Activated naive CD4-positive, alpha-beta T cell treated with anti-CD3 and anti-CD28 coated beads, Interleukin-2, amount 50 U/mL, for 16 hours (primary cell): ENCODE results near the gene CDK11A.
A peak's percentile ranks its signal among the peaks of the same experiment; 100 is the strongest.
"Not testable (repeated sequence)": the region's sequence is repeated elsewhere in the genome, so short reads cannot be mapped to it uniquely, and the experiment has no call there.

Source experiments
- DNase-seq: peaks from one replicate; pipeline ENCODE4 v3.0.0-alpha.2; 2020

Gene CDK11A

DNA sequence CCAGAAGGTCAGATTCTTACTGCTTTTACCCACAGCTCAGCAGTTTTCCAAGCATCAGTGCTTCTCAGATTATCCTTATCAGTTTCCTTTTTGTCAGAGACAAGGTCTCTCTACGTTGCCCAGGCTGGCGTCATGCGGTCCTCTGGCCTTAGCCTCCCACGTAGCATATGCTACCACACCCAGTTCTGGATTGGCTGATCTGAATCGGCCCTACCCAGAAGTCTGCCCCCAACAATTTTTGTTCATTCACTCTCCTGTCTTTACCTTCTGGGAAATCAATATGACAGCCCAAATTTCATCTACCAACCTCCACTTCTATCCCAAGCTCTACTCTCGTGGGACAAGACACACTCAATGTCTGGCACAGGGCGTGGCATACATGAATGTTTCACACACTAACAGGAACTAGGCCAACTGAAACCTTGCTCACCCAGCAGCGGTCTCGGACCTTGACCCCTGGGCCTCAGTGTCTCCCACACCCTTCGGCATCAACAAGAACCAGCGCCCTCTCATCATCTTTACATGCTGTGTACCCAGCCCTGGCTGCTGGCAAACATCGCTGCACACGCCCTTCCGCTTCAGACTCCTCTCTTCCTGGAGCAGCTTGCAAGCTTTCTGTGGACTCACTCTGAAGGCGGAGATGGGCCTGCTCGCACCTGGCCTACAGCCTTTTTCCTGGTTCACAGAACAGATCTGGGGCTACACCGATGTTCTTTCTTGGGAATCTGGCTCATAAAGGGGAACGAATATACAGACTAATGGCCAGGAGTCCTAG, 8.9 kb downstream of the CDK11A start:
- not testable (repeated sequence) for DNase-seq

DNA sequence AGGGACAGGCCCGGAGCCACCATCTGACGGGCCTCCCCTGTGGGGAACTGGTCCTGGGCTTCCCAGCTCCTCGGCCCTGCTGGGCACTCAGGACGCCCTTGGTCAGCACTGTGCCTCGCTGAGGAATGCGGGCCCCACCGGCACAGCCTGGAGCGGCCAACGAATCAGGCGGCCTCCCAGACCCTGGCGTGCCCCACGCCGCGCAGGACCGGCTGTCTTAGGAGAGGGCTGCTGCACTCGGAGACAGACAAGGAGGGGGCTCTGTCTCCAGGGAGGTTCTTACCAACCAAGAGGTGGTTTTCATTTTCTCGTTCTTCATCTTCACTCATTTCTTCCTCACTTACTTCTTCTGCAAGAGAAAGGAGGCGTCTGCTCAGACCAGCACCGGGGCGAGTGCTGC, 16.3 kb downstream of the CDK11A start:
- not testable (repeated sequence) for DNase-seq

DNA sequence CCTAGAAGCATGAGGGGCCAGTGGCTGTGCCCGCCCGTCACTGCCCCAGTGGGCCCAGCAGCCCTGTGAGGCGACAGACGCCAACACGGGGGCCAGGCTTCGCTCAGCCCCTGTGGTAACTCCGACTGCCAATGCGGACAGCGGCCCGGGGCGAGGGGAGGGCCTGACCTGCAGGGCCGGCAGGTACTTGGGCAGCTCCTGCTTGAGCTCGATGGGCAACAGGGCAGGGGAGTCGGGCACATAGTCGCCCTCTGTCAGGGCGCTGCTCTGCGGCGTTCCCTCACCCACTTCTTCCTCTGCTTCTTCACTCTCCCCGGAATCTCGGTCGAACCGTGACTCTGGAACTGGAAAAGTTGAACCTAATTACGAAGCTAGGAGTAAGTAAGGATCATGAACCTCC, 16.9 kb downstream of the CDK11A start:
- not testable (repeated sequence) for DNase-seq

DNA sequence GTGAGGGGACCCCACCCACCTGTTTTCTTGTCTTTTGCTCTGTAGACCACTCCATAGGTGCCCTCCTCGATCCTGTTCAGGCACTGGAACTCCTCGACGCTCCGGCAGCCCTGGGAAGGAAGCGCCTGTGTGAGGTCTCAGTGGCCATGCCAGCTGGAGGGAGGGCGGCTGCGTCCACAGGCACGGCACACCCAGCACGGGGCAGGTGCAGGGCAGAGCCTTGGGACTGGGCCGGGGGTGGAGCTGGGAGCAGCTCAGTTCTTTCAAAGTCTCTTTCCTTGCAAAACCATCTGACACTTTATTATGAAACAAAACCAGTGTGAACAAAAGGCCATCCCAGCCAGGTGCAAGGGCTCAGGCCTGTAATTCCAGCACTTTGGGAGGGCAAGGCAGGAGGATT, 18.5 kb downstream of the CDK11A start:
- not testable (repeated sequence) for DNase-seq

DNA sequence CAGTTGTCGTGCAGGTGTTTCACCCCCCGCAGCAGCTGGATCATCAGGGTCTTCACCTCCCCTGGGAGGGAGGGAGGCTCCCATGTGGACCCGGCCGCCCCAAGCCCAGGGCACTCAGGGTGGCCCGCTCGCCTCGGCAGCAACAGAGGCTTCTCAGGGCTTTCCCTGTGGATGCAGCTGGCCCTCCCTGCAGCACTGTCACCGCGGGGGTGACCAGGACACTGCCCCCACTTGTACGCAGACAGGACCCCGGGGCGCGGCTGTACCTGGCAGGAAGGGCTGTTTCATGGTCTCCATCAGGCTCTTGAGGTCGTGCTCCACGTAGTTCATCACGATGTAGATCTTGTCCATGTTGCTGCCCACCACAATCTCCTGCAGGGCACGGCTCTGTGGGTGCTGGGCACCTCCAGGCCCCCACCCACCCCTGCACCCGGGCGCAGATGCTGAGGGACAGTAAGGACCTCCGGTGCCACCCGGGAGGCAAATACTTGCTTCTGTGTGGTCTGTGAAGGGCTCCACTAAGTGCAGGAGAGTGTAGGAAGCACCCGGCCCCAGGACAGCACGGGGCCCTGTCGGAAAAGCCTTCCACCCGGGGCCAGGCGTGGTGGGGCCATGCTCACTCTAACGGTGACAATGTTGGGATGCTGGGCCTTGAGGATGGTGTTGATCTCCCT, 19.7 kb downstream of the CDK11A start:
- DNase-seq = not testable (repeated sequence)

DNA sequence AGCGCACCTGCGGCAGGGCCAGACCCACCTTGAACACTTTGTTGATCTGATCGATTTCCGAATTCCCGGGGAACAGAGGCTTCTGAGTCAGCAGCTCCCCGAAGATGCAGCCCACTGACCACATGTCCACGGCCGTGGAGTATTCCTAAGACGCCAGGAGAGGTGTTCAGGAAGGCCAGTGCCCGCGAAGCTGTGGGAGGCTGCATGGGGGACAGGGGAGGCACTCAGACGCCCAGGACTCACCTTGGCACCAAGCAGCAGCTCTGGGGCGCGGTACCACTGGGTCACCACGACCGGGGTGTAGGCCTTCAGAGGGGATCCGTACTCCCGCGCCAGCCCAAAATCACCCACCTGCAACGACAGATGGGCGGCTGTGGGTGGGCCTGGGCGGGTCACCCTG, 20.4 kb downstream of the CDK11A start:
- no peak for DNase-seq

DNA sequence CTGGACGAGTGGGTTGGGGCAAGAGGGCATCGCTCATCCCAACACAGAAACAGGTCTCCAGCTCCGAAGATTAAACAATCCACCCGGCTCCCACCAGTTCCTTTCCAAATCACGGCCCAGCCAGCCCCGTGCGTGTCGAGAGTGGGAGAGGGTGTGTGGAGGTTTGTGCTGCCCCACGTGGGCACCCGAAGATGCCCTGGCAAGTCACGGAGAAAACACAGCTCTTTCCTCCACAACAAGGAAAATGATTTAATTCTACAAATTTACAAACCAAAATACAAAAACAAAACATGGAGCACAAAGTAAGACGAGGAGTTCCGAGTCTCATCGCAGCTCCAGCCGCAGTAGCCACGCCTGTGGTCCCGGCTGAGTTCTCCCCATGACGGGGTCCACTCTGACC, 21.7 kb downstream of the CDK11A start:
- DNase-seq = not testable (repeated sequence)

DNA sequence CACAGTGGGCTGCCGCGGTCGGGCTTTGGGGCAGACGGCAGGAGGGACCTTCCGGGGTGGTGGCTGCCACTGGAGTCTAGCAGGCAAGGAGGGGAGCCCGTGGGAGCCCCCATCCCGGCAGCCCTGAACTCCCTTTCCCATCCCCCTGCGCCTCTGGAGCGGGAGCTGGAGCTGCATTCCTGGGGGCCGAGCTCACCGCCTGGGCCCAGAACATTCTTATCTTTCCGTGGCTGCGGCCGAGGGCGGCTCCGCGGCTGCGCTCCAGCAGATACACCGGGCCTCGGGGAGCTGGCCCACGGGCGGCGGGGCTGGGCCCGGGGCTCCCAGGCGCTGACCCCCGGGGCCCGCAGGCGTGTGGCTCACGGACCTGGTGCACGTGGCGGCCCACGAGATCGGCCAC, 23.6 kb downstream of the CDK11A start:
- not testable (repeated sequence) for DNase-seq

DNA sequence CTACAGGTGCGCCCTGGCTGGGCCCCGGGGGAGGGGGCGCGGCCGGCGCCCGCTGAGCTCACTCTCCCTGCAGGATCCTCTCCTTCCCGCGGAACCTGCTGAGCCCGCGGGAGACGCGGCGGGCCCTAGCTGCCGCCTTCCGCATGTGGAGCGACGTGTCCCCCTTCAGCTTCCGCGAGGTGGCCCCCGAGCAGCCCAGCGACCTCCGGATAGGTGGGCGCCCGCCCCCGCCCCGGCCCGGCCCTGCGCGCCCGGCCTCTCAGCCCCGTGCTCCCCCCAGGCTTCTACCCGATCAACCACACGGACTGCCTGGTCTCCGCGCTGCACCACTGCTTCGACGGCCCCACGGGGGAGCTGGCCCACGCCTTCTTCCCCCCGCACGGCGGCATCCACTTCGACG, 24.1 kb downstream of the CDK11A start:
- not testable (repeated sequence) for DNase-seq

DNA sequence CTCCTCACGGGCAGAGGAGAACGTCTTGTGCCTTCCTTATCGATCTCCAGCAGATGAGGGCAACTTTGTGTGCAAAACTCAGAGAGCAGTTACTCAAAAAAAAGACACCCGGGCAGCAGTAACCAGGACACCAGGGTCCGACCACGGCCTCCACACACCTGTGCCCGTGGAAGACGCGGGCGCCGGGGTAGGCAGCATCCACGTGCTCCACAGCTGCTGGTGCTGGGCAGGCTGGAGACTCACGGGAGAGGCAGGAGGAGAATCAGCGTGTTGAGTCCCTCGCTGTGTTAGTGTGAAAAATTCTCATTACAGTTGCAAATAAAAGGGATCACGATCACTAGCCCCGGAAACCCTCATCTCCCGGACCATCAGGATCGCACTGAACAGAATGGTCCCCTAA, 25.1 kb downstream of the CDK11A start:
- not testable (repeated sequence) for DNase-seq

DNA sequence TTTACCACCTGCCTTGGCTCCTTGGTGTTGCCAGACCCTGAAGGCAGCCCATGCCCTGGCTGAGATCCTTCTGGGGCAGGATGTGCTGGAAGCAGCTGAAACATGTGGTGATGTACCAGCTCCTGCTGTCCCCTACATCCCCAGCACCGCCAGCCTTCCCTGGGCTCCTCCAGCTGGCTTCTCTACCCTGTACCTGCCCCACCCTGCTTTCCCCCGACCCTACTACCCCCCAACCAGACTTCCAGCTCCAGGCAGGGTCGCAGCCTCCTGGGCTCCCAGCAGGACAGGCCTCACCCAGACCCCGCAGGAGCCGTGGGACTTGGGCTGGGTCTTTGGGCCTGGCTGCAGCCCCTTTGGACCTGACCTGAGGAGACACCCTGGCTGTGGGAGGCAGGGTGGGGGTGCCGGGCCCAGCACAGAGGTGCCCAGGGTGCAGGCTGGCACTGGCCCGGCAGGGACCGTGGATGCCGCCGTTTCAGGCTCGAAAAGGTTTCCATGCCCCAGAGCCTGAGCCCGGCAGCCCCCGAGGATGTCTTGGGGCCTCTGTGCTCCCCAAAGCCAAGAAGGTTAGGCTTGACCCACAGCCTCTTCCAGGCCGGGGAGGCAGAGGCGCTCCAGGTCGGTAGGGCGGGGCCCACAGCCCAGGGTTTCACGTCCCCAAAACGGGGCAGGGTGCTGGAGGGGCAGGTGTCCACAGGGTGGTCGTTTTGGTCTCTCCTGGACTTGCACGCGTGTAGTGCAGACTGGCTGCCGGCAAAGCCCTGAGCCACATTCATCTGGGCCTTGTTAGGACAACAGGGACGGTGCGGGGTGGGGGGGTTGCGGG, 26.6 kb downstream of the CDK11A start:
- DNase-seq = not testable (repeated sequence)

DNA sequence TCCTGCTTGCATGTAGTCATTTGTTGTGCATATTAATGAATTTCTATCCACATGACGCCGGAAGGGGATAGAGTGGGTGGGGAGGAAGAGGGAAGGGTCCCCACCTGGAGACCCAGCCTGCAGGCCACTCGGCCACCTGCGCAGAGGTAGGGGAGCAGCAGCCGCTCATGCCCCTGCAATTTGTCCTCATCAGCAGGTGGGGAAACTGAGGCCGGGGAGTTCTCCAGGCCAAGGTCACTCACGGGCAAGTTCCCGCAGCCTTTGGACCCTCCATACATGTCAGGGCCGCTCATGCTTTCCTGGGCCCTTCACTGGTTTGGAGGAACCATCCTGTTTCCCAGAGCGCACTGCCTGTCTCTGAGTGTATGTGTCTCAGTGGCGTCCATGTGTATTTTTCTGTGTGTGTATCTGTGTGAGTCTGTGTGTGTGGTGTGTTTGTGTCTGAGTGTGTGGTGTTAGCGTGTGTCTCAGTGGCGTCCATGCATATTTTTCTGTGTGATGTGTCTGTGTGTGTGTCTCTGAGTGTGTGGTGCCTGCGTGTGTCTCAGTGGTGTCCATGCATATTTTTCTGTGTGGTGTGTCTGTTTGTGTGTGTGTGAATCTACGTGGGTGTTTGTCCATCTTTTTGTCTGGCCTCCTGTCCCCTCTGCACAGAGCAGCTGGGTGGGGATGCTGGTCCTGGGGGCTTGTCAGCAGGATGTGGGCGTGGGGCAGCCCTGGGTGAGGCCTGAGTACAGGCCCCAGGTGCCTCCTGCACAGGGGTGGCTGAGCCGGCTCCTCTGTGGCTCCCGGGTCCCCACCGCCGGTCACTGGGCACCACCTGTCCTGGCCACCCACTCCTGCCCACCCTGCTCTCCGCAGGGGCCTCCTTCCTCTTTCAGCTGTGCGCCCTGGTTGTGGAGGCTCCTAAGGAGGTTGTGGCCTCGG, 27.5 kb downstream of the CDK11A start:
- peak; percentile 5 for DNase-seq

DNA sequence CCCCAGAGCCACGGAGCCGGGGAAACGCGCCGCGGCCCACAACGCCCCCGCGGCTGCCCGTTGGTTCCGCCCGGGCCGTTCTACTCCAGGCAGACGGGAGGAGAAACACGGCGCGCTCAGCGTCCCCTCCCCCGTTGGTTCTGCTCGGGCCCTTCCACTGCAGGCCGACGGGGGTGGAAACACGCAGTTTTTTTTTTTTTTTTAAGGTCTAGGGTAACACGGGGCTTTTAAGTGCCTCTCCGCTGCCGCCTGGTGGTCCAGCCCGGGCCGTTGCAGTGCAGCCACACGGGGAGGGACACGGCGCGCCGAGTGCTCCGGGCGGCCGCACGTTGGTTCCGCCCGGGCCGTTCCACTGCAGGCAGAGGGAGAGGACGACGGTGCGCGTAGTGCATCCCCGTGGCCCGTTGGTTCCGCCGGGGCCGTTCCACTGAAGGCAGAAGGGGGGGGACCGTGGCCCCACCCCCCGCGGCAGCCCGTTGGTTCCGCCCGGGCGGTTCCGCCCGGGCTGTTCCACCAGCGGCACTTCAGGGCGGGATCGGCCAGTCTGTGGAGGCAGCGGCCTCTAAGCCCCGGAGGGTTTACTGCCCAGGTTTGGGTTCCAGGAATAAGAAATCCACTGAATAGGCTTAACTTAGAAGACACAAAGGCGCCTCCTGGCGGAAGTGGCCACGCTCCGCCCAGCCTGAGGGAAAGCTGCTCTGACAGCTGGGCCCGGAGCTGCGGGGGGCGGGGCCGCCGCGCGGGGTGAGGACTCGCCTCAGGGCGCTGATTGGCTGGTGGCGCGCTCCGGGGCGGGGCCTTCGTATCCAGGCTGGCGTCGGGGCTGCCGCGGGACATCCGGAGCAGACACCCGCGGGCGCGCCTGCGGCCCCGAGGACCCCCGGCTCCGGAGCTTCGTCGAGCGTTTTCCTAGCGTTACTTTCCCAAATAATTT, 31.2 kb downstream of the CDK11A start, which contains the start of gene SLC35E2B:
SLC35E2B (minus strand) TSS at position 82 of the 934 bp plus-strand sequence. CDS start 16,096 bp downstream, outside the sequence.
- peak; percentile 81 for DNase-seq

DNA sequence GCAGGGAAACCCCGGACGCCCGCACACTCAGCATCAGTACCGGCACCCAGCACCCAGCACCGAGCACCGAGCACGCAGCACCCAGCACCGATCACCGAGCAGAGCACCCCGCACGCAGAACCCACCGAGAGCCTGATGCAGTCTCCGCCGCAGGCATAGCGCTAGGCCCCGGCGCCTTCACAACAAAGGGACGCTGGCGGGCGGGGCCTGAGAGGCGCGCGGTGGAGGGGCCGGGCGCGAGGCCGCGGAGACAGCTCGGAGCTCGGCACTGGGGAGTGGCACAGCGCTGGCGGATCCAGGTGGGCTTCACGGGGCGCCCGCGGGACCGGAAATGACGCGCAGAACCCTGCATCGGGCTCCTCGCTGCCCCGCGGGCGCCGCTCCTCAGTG, 31.8 kb downstream of the CDK11A start:
- peak; percentile 62 for DNase-seq

DNA sequence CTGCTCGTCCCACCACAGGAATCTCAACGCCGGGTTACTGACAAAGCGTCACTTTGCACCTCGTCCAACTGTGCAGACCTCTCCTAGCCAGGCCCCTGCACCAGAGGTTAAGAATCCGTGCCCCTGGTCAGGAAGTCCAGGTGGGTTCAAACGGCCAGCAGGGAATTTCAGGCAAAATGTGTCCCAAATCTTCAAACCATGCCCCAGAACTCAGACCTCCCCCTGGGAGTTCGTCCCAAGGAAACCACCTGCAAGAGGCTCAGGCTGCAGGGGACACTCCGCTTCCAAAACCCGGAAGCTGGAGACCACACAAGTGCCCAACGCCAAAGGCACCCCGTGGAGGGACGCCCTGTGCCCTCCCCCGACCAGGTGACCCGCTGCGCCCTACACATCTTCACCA, 32.7 kb downstream of the CDK11A start:
- DNase-seq = not testable (repeated sequence)

DNA sequence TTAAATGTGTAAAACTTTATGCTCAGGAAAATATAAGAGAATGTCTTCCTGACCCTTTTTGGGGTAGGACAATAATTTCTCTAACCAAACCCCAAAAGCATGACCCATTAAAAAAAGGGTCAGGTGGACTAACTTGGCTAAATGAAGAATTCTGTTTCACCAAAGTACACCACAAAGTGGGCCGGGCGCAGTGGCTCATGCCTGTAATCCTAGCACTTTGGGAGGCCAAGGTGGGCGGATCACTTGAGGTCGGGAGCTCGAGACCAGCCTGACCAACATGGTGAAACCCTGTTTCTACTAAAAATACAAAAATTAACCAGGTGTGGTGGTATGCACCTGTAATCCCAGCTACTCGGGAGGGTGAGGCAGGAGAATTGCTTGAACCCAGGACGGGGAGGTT, 34.6 kb downstream of the CDK11A start:
- DNase-seq = peak; percentile 7

DNA sequence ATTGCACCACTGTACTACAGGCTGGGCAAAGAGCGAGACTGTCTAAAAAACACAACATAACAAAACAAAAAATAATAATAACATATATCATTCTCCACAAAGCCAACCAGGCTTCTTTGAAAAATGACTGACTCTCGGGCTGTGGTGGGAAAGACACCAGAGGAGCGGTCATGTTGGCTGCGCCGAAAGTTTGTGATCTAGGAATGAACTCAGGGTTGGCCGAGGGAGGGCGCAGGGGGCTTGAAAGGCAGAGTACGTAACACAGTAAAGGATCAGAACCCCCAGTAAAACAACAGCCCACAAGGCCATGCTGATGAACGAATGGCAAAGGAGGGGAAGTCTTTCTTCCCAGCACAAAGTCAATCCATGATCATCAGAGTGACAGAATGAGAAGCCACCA, 36.3 kb downstream of the CDK11A start:
- DNase-seq = no peak

DNA sequence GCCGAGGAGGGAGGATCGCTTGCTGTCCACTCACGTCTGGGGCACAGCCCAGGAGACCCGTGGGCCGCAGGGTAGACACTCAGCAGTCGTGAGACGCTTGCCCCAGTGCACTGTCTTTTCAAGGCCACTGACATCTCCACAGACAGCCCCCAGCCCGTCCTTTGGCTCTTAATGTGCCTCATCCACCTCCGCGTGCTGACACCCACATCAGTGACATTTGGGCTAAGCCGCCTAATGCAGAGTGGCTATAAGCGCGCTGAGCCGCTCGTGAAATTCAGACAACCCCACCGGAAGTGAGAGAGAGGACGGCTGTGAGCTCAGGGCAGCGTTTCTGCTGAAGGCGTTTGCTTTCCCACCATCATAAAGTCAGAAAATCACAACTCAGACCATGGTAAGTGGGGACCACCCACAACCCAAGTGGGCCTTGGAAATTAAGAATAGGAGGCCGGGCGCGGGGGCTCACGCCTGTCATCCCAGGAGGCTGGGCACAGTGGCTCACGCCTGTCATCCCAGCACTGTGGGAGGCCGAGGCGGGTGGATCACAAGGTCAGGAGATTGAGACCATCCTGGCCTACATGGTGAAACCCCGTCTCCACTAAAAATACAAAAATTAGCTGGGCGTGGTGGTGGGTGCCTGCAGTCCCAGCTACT, 40.0 kb downstream of the CDK11A start:
- DNase-seq = no peak

DNA sequence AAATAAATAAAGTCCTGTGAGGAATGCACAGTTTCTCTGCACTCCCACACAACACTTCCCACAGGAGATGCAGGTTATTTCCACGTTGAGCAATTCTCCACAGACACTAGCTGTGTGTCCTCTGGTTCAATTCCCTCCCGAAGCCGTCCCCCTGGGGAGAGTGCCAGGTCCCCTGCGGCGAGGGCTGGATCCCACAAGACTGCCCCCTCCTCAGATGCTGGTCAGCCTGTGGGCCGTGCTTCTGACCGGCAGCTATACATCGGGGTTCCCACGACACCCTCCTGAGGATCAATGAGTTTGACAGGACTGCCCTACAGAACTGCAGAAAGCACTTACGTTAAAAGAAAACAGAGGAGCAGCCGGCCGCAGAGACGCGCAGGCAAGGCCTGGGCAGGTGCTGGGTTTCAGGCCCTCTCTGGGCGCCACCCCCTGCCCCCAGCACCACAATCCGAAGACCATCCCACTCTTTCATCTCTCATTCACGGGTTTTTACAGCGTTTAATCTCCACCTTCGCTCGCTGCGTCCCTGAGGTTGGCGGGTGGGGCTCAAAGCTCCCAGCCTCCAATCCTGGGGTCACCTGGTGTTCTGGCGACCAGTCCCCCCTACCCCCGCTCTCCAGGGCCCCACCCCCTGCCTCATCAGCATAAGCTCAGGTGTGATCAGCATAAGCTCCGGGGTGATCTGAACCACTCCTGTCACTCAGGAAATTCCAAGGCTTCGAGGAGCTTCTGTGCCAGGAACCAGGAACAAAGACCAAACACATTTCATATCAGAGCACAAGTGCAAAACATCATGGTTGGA, 40.9 kb downstream of the CDK11A start:
- DNase-seq = peak; percentile 15

DNA sequence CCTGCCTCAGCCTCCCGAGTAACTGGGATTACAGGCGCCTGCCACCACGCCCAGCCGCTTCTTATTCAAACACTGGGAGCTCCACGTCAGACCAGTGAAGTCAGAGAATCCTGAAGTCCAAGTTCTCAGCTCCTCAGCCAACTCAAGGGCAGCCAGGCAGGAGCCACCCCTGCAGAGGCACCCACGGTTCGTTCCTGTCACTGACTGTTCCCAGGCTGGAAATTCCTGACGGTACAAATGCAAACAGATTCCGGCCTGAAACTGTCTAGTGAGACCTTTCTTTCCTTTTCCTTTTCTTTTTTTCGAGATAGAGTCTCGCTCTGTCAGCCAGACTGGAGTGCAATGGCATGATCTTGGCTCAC, 43.3 kb downstream of the CDK11A start:
- no peak for DNase-seq
